ENCODE results near the gene HS6ST3.

GRCh38 chr13:96089749-96090239, at the start of gene HS6ST3:
- TF ChIP-seq CTCF (CRISPR knock-in tag; IDR thresholded peaks at IDR 0.05) (no peak), CBX5 (CRISPR knock-in tag; IDR thresholded peaks at IDR 0.05; ENCODE audit: borderline replicate concordance) (no peak), IKZF1 (IDR thresholded peaks at IDR 0.05) (no peak), NR1H2 (CRISPR knock-in tag; IDR thresholded peaks at IDR 0.05; ENCODE audit: borderline replicate concordance, low read depth) (no peak), ZNF431 (CRISPR knock-in tag; IDR thresholded peaks at IDR 0.05; ENCODE audit: borderline replicate concordance, low read depth) (no peak), ZNF749 (CRISPR knock-in tag; IDR thresholded peaks at IDR 0.05; ENCODE audit: borderline replicate concordance) (no peak)
